ENCODE results near the gene FEN1. TPM values are rescaled to one million over a fixed set of nuclear protein-coding genes. Genes with fewer than 3 reads are reported as not detected.

FEN1 gene
- total and polyA plus RNA-seq, 4 donors = 4.5 to 46.5 (median 9.5) TPM

DNA sequence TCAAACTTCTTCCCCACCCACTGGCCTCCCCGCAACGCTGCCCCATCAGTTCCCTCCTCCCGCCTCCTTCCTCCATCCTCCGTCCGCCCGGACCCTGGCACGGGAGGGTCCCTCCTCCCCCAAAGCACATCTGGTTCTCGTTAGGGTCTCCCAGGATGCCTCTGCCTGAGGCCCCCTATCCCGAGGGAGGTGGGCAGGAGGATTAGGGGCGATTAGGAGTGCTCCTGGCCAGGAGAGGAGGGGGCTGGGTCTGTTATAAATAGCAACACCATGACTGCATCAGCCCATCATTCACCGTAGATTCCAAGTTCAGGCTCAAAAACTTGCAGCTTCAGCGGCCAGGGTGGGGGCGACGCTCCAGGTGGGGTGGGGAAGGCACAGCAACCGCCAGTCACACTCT, 29.9 kb upstream of the FEN1 start:
- Histone ChIP-seq H3K27ac (ENCODE audit: low read depth in 1 of 2, low read length in 2 of 2) (no peak overlapping the region), H3K4me1 (ENCODE audit: control insufficient read depth in 4 of 4, insufficient read depth in 4 of 4, low read length in 3 of 4) (peaks cover 10 to 35% (median 25%) of the 10 kb centered on the region in 4 donors)

DNA sequence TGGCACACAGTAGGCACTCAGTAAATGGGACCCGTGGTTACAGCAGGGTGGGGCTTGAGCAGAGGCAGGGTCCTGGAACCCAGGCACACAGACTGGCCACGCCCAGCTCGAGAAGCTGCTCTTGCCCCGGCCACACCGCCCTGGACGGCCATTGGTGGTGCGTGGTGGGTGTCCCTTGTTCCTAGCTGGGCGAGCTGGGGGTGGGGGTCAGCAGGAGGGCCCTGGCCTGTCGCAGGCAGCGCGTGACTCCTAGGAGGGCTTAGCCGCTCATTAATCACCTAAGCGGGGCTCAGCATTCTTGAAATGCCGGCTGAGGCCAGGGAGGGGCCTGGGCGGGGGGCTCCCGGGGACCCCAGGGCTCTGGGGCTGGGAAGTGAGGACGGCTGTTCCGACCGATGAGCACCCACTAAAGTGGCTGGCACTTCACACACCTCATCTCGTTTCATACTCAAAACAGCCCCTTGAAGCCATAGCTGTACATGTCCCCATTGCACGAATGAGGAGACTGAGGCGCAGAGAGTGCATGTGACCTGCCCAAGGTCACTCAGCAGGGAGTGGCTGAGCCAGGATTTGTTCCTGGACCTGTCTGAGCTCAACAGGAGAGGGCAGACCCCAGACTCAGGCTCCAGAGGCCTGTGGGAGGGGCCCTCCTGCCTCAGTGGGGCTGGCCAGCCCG, 28.6 kb upstream of the FEN1 start:
- TF ChIP-seq FOXA1 (IDR thresholded peaks at IDR 0.05) = no peak
- no peak for TF ChIP-seq HNF4A (conservative IDR thresholded peaks at IDR 0.05)
- TF ChIP-seq, protein P1, sequence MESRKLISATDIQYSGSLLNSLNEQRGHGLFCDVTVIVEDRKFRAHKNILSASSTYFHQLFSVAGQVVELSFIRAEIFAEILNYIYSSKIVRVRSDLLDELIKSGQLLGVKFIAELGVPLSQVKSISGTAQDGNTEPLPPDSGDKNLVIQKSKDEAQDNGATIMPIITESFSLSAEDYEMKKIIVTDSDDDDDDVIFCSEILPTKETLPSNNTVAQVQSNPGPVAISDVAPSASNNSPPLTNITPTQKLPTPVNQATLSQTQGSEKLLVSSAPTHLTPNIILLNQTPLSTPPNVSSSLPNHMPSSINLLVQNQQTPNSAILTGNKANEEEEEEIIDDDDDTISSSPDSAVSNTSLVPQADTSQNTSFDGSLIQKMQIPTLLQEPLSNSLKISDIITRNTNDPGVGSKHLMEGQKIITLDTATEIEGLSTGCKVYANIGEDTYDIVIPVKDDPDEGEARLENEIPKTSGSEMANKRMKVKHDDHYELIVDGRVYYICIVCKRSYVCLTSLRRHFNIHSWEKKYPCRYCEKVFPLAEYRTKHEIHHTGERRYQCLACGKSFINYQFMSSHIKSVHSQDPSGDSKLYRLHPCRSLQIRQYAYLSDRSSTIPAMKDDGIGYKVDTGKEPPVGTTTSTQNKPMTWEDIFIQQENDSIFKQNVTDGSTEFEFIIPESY (IDR thresholded peaks at IDR 0.05) = no peak
- TF ChIP-seq NR2F2 (IDR thresholded peaks at IDR 0.05) = no peak
- TF ChIP-seq, protein P2, sequence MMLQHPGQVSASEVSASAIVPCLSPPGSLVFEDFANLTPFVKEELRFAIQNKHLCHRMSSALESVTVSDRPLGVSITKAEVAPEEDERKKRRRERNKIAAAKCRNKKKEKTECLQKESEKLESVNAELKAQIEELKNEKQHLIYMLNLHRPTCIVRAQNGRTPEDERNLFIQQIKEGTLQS (IDR thresholded peaks at IDR 0.05) = no peak
- TF ChIP-seq EGR1 (IDR thresholded peaks at IDR 0.05; ENCODE audit: low read depth in 2 of 2) = no peak
- TF ChIP-seq GABPA (IDR thresholded peaks at IDR 0.05 in 1 of 2, conservative IDR thresholded peaks at IDR 0.05 in 1 of 2) = no peak
- no peak for TF ChIP-seq JUND (IDR thresholded peaks at IDR 0.05)
- TF ChIP-seq, protein P3, sequence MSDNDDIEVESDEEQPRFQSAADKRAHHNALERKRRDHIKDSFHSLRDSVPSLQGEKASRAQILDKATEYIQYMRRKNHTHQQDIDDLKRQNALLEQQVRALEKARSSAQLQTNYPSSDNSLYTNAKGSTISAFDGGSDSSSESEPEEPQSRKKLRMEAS (IDR thresholded peaks at IDR 0.05) = no peak
- TF ChIP-seq HNF4G (IDR thresholded peaks at IDR 0.05) = no peak
- TF ChIP-seq RXRA (IDR thresholded peaks at IDR 0.05) = no peak
- H3K36me3 ChIP-seq (ENCODE audit: control insufficient read depth in 4 of 4, insufficient read depth in 3 of 4, low read depth in 1 of 4, low read length in 3 of 4) = no peaks in the 10 kb centered on the region
- no peak overlapping the region for H3K4me3 ChIP-seq (ENCODE audit: low read depth in 1 of 3, low read length in 3 of 3)
- DNase-seq (ENCODE audit: low spot score) = no peak
- H3K9me3 ChIP-seq (ENCODE audit: control insufficient read depth in 4 of 4, low read length in 3 of 4) = no peaks in the 10 kb centered on the region
- H3K4me1 ChIP-seq (ENCODE audit: control insufficient read depth in 4 of 4, insufficient read depth in 4 of 4, low read length in 3 of 4) = peaks cover 18 to 43% (median 30%) of the 10 kb centered on the region in 4 donors
- H3K27ac ChIP-seq (ENCODE audit: low read depth in 1 of 2, low read length in 2 of 2) = peak overlapping the region; percentile 50 to 98
- no peaks in the 10 kb centered on the region for H3K27me3 ChIP-seq (ENCODE audit: control insufficient read depth in 4 of 4, insufficient read depth in 4 of 4, low read length in 3 of 4)
- H3K9ac ChIP-seq (ENCODE audit: low read depth in 1 of 2, low read length in 2 of 2) = no peak overlapping the region
- WGBS = 90% methylated on average over 23 of the region's 23 CpGs

More for the DNA sequence above, 29.9 kb upstream of the FEN1 start:
- Histone ChIP-seq H3K4me3 (ENCODE audit: low read depth in 1 of 3, low read length in 3 of 3) (no peak overlapping the region), H3K27me3 (ENCODE audit: control insufficient read depth in 4 of 4, insufficient read depth in 4 of 4, low read length in 3 of 4) (no peaks in the 10 kb centered on the region), H3K9me3 (ENCODE audit: control insufficient read depth in 4 of 4, low read length in 3 of 4) (no peaks in the 10 kb centered on the region), H3K36me3 (ENCODE audit: control insufficient read depth in 4 of 4, insufficient read depth in 3 of 4, low read depth in 1 of 4, low read length in 3 of 4) (no peaks in the 10 kb centered on the region), H3K9ac (ENCODE audit: low read depth in 1 of 2, low read length in 2 of 2) (no peak overlapping the region)
- no peak for TF ChIP-seq FOXA1 (IDR thresholded peaks at IDR 0.05)
- no peak for TF ChIP-seq HNF4G (IDR thresholded peaks at IDR 0.05)
- DNase-seq (ENCODE audit: low spot score) = no peak
- 81% methylated on average over 15 of the region's 15 CpGs for WGBS

DNA sequence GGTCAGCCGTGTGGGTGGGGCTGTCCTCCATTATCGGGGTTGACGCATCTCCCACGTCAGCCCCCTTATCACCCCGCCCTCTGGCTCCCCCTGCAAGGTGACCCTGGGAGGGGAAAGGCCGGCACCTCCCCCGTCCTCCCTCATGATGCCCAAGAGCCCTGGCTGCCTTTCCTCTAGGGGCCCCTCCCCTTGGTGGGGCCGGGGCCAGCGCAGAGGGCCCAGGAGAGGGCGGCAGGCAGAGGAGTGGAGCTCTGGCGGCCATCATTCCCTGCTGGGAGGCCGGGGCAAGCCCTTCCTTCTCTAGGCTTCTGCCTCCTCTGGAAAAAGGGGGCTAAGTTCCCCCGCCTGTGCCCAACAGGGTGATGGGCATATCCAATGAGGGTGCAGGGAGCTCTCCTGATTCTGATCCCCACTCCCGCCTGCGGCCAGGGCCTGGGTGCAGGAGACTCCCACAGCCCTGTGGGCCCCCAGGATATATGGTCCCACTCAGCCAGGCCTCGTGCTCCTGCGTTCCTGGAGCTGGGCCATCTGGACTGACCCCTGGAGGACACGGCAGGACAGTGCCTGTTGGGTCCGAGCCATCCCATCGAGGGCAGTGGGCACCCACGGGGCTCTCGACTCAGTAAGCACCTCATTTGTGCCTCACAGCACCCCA, 28.0 kb upstream of the FEN1 start:
- no peaks in the 10 kb centered on the region for H3K36me3 ChIP-seq (ENCODE audit: control insufficient read depth in 4 of 4, insufficient read depth in 3 of 4, low read depth in 1 of 4, low read length in 3 of 4)
- peaks cover 18 to 48% (median 32%) of the 10 kb centered on the region in 4 donors for H3K4me1 ChIP-seq (ENCODE audit: control insufficient read depth in 4 of 4, insufficient read depth in 4 of 4, low read length in 3 of 4)
- H3K9ac ChIP-seq (ENCODE audit: low read depth in 1 of 2, low read length in 2 of 2) = peak overlapping the region in 1 of 2 donors; percentile 19
- H3K4me3 ChIP-seq (ENCODE audit: low read depth in 1 of 3, low read length in 3 of 3) = no peak overlapping the region
- 64% methylated on average over 22 of the region's 22 CpGs for WGBS
- peak overlapping the region; percentile 81 to 98 for H3K27ac ChIP-seq (ENCODE audit: low read depth in 1 of 2, low read length in 2 of 2)
- no peak for DNase-seq (ENCODE audit: low spot score)
- H3K27me3 ChIP-seq (ENCODE audit: control insufficient read depth in 4 of 4, insufficient read depth in 4 of 4, low read length in 3 of 4) = no peaks in the 10 kb centered on the region
- no peaks in the 10 kb centered on the region for H3K9me3 ChIP-seq (ENCODE audit: control insufficient read depth in 4 of 4, low read length in 3 of 4)
- TF ChIP-seq GABPA (IDR thresholded peaks at IDR 0.05 in 1 of 2, conservative IDR thresholded peaks at IDR 0.05 in 1 of 2) (no peak), RAD21 (IDR thresholded peaks at IDR 0.05) (no peak), RXRA (IDR thresholded peaks at IDR 0.05) (no peak), FOXA2 (IDR thresholded peaks at IDR 0.05) (no peak), SP1 (IDR thresholded peaks at IDR 0.05) (no peak), JUND (IDR thresholded peaks at IDR 0.05) (no peak), HNF4A (conservative IDR thresholded peaks at IDR 0.05) (no peak), NR2F2 (IDR thresholded peaks at IDR 0.05) (no peak), HNF4G (IDR thresholded peaks at IDR 0.05) (no peak), FOXA1 (IDR thresholded peaks at IDR 0.05) (no peak)
- TF ChIP-seq, protein P4, sequence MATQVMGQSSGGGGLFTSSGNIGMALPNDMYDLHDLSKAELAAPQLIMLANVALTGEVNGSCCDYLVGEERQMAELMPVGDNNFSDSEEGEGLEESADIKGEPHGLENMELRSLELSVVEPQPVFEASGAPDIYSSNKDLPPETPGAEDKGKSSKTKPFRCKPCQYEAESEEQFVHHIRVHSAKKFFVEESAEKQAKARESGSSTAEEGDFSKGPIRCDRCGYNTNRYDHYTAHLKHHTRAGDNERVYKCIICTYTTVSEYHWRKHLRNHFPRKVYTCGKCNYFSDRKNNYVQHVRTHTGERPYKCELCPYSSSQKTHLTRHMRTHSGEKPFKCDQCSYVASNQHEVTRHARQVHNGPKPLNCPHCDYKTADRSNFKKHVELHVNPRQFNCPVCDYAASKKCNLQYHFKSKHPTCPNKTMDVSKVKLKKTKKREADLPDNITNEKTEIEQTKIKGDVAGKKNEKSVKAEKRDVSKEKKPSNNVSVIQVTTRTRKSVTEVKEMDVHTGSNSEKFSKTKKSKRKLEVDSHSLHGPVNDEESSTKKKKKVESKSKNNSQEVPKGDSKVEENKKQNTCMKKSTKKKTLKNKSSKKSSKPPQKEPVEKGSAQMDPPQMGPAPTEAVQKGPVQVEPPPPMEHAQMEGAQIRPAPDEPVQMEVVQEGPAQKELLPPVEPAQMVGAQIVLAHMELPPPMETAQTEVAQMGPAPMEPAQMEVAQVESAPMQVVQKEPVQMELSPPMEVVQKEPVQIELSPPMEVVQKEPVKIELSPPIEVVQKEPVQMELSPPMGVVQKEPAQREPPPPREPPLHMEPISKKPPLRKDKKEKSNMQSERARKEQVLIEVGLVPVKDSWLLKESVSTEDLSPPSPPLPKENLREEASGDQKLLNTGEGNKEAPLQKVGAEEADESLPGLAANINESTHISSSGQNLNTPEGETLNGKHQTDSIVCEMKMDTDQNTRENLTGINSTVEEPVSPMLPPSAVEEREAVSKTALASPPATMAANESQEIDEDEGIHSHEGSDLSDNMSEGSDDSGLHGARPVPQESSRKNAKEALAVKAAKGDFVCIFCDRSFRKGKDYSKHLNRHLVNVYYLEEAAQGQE (IDR thresholded peaks at IDR 0.05) = no peak
- TF ChIP-seq, protein P1 (IDR thresholded peaks at IDR 0.05) = no peak
- TF ChIP-seq, protein P3 (IDR thresholded peaks at IDR 0.05) = no peak

Data from liver (tissue), 9 donors.